Lower leg skin (tissue), 3 donors: ENCODE results near the gene DOCK7.

Experiments
- POLR2A ChIP-seq, 2 donors: fragments of 450-650 bp; IDR thresholded peaks; one replicate each; pipeline ENCODE4 v1.6.1; 2016 to 2017; ENCODE audit warnings: antibody characterized with exemption in 2 of 2, mild to moderate bottlenecking in 1 of 2, moderate library complexity in 1 of 2
- TF ChIP-seq, protein P1 (sequence below), 3 donors: fragments of 450-650 bp; IDR thresholded peaks; one replicate each; pipeline ENCODE4 v1.5.1; 2016; ENCODE audit warnings: antibody characterized with exemption in 3 of 3, mild to moderate bottlenecking in 3 of 3, moderate library complexity in 2 of 3

DNA sequence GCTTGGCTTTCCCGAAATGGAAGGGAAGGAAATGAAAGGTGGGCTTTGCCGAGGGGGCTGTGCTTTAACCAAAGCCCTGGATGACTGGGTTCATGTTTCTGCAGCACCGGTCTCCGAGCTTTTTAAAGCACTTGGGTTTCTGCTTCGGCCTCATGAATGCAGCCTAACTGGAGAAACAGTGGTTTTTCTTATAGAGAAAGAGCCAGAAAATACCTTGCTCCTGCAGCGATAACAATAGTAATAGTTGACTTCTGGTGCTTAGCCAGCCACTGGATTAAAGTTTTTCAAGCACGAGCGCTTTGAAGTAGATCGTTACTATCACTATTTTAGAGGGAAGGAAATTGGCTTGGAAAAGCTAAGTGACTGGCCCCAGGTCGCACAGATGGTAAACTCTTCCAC is 500 bp upstream of the DOCK7 start:
- TF ChIP-seq, protein P1, sequence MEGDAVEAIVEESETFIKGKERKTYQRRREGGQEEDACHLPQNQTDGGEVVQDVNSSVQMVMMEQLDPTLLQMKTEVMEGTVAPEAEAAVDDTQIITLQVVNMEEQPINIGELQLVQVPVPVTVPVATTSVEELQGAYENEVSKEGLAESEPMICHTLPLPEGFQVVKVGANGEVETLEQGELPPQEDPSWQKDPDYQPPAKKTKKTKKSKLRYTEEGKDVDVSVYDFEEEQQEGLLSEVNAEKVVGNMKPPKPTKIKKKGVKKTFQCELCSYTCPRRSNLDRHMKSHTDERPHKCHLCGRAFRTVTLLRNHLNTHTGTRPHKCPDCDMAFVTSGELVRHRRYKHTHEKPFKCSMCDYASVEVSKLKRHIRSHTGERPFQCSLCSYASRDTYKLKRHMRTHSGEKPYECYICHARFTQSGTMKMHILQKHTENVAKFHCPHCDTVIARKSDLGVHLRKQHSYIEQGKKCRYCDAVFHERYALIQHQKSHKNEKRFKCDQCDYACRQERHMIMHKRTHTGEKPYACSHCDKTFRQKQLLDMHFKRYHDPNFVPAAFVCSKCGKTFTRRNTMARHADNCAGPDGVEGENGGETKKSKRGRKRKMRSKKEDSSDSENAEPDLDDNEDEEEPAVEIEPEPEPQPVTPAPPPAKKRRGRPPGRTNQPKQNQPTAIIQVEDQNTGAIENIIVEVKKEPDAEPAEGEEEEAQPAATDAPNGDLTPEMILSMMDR (IDR thresholded peaks at IDR 0.05), result no peak
- no peak for TF ChIP-seq POLR2A (IDR thresholded peaks at IDR 0.05)
